ENCODE data around the gene ABLIM2.
"Not testable (repeated sequence)": the region's sequence is repeated elsewhere in the genome, so short reads cannot be mapped to it uniquely, and the experiment has no call there.

ABLIM2 gene

DNA sequence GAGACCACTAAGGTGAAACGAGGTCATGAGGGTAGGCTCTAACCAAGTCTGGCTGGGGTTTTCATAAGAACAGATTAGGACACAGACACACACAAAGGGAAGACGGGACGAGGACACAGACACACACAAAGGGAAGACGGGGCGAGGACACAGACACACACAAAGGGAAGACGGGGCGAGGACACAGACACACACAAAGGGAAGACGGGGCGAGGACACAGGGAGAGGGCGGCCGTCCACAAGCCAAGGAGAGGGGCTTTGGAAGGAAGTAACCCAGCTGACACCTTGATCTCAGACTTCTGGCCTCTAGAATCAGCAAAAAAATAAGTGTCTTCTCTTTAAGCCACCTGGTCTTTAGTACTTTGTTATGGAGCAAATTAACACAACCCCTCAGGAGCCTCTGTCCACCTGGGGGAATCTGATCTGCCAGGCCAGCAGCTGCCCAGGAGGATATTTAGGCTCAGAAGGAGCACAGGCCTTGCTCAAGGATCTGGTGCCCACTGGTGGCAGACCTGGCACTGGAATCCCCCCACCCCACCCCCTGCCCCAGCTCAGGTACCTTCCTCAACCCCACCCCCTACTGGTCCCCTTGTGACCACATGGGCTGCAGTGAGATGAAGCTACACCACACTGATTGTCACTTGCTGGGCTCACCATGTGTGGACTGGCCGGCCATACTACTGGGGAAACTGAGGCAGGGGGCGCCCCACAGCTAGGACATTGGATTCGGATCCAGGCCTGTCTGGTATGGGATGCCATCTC lies 2.8 kb downstream of the ABLIM2 start:
- no peak for DNase-seq

DNA sequence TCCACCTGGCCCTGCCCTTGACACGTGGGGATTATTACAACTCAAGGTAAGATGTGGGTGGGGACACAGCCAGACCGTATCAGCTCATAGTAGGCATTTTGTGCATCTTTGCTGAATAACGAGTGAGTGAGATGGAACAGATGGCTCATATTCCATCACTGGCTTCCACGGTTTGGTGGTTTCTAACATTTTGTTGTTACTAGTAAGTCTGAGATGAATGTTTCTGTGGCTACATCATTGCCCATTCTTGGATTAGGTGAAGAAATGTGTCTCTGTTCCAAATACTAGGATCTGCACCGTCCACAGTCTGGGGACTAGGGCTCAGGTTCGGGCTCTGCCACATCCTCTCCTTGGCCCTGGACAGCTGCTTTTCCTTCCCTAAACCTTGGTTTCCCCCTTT lies 3.6 kb downstream of the ABLIM2 start:
- peak; percentile 25 for DNase-seq

DNA sequence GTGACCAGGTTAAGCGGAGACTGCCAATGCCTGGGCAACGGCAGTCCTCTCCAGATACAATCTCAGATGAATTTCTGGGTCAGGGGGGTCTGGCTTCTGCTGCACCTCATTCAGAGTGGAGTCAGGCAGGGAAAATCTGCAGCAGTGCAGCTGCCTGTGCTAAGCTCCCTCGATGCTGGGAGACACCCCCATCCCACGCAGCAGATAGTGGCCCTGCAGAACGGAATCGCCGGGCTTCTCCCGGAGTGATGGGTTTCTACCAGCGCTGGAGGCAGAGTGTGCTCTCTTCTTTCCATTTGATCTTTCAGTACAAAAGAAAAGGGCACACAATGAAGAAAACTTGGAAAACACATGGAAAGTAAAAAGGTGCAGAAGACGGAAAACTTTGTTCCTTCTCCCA lies 5.2 kb downstream of the ABLIM2 start:
- DNase-seq, result no peak

DNA sequence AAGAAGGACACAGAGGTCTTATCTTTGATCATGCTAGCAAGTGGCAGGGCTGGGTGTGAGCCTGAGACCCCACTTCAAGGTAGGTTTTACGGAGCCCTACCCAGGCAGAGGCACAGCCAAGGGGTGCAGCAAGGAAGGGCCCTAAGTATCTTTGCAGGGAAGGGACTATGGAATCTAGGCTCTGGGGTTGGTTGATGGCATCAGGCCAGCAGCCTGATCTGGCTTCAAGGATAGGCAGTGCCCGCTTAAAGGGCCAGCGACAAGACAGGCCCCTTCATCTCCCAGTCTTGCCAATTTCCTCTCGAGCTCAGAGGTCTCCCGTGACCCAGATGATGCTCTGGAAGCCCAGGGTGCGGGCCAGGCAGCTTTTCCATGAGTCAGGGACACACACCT lies 5.8 kb downstream of the ABLIM2 start:
- DNase-seq, result no peak

DNA sequence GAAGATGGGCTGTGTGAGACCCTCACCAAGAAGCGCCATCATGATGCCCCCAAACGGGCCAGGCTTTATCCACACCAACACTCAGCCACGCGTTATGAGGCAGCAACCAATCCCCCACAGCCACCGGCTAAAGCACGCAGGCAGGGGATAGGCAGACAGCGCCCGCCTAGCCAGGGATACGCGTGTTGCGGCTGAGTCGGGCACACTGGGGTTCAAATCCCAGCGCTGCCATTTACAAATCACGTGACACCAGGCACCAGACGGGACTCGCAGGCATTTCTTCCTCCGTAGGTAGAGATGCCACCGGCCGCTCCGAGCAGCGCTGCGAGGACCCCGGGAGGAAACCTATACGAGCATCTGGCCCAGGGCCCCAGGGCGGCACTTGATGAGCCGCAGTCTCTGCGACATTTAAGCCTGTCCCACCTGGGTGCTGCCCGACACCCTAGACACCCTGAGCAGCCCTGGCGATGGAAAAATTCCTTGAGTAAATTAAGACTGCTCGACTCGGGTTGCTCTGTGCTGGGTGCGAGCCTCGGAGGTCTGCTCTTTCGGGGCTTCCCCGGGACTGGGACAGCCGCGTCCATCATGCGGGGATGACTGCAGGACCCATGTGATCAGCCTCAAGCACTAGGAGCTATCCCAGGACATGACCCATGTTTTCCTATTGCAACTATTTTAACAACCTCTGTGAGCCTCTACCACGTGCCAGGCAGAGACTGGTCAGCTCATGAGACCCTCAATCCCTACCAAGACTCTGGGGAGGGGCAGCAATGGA lies 6.3 kb downstream of the ABLIM2 start:
- no peak for DNase-seq

DNA sequence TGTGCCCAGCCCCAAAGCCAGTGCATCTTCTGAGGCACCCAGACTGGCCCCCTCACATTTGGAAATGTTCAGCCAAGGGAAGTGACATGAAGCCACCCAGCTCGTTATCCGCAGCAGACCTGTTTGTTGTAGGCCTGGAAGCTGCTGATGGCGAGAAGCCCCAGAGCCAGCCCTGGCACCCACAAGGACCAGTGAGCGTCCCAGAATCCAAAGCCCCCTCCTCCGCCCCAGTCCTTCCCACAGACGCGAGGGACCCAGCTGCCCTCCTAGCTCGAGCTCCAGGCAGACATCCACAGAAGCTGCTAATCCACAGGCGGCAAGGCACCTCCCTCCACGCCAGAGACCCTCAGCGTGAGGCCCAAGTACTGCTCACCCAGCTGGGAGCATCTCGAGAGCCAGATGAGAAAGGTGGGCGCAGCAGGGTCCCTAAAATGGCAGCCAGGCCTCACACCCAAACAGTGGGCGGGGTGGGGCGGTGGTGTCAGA lies 7.4 kb downstream of the ABLIM2 start:
- DNase-seq, result no peak

DNA sequence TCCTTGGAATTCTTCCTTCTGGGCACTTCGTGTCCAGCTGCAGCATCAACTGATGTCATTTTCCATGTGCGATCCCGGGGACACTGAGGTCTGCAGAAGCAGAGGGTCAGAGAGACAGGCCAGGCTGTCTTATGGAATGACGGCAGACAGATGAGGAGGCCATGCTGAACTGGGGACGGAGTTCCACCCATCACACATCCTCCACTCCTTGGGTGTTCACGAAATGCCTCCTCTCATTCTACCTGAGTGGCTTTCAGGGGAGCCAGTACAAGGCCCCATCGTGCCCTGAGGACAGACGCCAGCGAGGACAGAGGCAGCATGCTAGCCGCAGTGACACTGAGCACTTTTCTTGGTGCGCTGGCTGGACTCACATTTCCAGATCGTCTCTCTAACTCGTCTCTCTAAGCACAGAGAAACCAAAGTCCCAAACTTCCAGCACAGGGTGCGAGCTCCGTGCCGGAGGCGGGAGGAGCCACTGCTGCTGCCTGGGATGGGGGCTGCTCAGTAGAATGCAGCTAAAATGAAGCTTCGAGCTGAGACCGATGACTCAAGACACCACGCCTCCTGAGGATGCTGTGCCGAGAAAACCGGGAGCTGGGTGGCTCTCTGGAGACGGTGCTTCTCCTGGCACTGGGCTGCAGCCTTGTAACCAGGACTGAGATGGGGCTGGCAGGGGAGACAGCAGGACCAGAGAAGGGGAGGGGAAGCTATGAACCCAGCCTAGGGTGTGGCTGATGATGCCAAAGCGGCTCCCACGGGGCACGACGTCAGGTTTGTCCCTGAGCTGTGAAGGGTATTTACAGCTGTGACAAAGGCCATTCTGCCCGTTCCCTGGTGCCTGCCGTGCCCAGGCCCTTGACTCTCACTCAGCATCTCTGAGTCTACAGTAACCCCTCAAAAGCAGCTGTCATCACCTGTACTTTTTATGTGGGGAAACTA lies 8.2 kb downstream of the ABLIM2 start:
- DNase-seq, result no peak

DNA sequence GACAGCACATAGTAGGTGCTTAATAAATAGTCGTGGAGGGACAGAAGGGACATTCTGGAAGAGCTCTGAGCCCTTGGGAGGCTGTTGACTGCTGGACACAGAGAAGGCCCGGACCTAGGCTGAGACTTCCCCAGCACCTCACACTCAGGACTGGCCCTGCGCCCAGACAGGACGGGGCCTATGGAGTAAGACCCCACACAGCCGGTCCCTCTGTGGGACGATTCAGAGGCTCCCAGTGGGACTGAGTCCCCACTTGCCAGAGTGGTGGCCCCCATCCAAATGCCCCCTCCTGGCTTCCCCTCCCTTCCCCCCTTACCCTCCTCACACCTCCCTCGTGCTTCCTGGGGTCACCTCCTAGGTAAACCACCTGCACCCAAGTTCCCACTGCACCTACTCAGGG lies 8.9 kb downstream of the ABLIM2 start:
- DNase-seq, result no peak

DNA sequence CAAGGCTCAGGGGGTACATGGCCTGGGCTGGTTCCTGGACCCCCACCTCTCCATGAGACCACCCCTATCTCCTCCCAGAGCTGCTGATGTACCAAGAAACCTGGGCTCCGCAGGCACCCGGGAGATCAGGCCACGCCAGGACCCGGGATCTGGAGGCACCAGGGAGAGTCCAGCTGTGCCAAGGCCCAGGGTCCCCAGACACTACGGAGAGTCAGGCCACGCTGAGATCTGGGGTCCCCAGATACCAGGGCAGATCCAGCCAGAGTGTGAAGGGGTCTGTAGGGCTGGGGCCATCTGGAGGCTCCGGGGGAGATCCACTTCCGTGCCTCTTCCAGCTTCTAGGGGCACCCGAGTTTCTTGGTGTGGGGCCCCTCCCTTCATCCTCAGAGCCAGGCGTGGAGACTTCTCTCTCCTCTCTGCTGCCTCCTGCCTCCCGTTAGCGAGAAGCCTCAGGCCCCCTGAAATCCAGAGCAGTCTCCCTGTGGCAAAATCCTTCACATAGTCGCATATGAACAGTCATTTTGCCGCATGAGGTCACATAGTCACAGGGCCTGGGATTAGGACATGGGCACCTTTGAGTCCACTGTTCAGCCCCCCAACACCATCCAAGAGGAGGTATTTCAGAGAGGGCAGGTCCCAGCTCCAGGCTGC lies 9.7 kb downstream of the ABLIM2 start:
- DNase-seq, result no peak

DNA sequence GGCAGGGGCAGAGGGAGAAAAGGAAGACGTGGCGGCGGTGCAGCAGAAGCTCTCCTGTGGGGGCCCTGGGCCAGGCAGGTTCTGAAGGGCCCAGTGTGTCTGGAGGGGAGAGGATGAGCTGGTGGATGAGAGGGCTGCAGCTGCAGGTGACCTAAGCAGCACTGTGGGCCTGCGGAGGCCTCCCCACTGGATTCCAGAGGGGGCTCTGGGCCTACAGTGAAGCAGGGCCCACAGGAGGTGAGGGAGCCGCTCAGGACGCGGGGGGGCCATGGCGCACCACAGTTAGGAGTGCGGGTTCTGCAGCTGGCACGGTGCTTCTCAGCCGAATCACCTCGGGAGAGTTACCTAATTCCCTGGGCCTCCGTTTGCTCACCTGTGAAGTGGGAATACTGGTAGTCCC lies 10.5 kb downstream of the ABLIM2 start:
- no peak for DNase-seq

DNA sequence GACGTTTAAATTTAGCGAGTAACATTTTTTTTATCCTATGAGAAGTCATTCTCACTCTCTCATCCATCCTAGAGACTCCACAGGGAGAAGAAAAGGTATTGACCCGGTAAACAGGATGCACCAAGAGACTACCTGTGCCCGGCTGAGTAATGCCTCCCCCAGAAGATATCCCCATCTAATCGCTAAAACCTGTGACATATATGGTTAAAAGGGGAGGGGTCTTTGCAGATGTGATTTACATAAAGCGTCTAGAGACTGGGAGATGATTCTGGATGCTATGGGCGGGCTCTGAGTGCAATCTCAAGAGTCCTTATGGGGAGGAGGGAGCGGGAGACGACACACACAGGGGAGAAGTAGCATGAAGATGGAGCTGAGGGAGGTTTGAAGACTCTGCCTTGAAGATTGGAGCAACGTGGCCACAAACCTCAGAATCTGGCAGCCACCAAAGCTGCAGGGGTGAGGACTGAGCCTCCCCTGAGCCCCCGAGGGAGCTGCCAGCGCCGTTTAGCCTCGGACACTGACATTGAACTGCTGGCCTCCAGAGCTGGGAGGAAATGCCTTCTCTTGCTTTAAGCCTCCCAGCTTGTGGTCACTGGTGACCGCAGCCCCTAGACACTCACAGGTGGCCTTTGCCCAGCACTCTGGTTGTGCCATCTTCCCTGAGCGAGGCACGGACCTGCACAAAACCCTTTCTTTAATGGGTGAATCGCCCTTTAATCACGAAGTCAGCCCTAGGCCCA lies 11.2 kb downstream of the ABLIM2 start:
- no peak for DNase-seq

DNA sequence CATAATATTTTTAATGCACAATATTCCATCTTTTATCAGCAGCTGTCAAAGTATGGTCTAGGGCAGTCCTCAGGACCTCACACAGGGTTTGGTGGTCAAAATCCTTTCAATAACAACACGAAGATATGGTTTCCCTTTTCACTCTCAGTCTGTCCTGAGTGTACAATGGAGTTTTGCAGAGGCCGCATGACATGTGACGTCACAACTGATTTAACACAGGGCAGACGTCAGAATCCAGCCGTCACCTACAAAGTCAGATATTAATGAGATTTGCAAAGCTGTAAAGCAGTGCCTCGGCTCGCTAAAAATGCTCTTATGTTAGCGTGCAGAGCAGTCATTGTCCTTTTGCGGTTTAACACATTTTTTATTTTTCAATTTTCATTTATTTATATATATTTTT lies 12.5 kb downstream of the ABLIM2 start:
- DNase-seq, result no peak

DNA sequence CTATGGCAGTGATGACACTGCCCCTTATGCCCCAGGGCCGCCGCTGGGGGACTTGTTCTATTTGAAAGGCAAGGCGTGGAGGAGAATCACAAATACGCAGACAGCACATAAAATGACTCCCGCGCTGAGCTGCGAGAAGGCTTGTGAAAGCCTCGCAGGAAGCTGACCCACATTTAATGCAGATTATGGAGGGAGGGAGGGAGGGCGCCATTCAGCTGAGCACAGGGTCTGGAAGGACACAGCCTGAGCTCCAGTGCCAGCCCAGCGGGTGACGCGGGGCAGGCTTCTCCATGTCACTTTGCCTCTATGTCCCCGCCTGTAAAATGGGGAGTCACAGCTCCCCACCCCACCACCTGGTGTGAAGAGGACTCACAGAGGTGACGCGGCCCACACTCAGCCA lies 14.3 kb downstream of the ABLIM2 start:
- DNase-seq, result no peak

DNA sequence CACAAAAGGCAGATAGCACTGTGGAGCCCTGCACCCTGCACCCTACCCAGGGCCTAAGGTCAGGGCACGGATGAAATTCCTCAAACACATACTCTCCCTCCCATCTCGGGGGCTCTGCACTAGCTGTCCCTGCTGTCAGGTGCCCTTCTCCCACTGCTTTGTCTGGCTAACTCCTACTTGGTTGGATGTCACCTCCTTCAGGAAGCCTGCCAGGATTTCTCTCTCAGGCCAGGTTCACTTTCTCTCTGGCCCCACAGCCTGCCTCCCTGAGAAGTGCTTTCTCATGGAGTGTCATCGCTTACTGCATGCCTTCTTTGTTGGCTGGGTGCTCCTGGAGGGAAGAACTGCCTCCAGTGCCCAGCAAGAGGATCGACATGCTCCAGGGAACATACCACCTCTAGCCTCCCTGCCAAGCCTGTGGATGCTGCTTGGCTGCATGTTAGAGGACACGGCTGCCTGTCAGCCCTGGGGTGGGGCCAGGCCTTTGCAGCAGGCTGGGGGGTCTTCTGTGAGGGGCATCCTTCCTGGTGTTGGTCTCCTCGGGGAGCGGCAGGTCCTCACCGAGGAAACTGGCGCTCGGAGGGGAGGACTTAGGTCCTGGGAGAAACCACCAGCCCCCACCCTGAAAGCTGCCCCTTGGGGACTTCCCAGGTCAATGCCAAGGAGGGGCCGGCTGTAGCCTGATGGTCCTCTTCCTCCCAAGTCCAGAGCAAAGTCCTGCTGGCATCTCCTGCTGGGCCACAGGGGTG lies 15.0 kb downstream of the ABLIM2 start:
- DNase-seq, result no peak

DNA sequence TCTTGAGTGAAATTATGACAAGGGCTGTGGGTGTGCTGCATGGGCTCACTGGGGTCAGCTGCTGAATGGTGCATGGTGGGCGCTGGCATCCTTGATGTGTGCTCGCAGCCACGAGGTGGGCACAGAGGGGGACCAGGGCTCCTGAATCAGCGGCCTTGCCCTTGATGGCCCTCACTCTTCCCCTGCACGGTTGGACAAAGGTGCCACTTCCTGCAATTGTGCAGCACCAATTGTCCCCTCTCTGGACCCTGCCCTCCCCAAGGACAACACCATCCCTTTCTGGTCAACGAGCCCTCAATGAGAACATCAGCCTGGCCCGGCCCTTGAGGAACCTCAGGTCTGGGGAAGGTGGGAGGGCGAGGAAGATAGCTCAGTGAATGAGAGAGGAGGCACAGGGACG lies 16.1 kb downstream of the ABLIM2 start:
- DNase-seq, result no peak

DNA sequence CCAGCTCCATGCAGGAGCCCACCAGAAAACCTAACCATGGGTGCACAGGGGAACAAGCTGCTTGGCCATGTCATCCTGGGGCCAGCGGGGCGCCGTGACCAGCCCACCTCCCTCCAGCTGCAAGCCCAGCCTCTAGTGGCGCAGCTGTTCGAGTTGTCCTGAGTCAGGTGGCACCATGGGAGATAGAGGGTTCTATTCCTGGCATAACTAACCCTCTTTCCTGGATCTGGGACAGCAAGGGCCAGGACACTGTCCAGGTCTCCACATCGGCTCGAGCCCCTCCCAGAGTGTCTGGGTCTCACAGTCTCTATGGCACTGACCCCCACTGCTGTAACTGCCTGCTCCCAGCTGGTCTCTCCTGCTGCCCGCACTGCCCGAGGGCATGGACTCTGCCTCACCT lies 16.7 kb downstream of the ABLIM2 start:
- DNase-seq, result no peak

DNA sequence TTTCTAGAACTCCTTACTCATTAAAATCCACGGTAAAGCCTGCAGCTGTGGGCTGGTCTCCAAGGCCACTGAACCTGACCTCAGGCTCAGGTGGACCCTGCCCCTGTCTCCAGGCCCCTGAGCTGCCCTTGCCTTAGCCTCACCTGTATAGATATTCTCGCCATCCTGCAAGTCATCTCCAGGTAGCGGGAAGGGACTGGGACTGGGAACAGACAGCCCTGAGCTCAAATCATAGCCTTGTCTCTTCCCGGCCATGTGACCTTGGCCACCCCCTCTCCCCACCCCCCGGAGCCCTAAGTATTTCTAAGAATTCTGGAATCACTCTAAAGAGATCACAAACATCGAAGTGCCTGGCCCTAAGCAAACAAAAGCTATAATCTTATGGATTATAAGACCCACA lies 17.7 kb downstream of the ABLIM2 start:
- DNase-seq, result no peak

DNA sequence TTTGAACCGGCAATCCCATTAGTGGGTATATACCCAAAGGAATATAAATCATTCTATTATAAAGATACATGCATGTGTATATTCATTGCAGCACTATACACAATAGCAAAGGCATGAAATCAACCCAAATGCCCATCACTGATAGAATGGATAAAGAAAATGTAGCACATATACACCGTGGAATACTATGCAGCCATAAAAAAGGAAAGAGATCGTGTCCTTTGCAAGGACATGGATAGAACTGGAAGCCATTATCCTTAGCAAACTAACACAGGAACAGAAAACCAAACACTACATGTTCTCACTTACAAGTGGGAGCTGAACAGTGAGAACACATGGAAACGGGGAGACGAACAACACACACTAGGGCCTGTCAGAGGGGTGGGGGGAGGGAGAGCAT lies 18.9 kb downstream of the ABLIM2 start:
- not testable (repeated sequence) for DNase-seq

DNA sequence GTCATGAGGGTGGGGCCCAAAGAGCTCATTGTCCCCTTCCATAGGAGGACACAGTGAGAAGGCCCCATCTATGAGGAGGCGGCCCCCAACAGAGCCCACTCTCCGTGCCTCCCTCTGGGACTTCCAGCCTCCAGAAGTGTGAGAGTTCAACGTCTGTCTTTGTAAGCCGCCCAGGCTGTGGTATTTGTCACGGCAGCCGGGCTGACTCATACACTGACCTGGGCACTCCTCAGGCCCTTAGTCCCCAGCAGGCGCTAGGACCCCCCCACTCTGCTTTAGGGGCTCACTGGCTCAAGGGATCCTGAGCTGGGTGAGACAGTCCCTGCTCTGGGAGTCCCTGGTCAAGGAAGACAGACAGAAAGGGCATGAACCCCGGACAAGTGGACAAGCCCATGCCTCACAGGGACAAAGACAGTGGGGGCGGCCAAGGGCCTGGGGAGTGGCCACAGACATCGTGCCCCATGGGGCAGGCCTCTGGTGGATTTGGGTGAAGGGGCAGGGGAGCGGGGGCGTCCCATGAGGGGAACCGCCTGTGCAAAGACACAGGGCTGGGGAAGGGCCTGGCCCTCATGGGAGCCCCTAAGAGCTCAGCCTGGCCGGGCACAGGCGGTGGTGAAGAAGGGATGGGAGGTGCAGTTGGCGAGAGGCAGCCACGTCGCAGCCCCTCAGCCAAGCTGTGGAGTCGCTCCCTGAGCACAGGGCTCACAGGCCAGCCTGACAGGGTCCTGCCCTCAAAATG lies 21.5 kb downstream of the ABLIM2 start:
- DNase-seq, result no peak

DNA sequence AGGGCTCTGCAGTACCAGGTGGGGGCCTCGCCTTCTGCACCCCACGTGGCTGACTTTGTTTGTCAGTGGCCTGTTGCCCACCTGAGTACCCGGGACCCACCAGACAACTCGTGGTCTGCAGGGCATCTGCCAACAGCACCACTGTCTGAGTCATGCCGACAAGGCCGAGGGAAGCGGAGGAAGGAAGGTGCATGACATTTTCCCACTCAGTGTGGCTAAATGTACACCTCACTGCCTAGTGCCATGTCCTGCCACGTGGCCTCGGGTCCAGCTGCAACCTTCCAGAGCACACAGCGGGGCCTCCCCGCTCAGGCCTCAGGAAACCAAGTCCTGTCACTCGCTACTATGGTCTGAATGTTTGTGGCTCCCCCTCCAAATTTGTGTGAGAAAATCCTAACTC lies 22.1 kb downstream of the ABLIM2 start:
- no peak for DNase-seq

DNA sequence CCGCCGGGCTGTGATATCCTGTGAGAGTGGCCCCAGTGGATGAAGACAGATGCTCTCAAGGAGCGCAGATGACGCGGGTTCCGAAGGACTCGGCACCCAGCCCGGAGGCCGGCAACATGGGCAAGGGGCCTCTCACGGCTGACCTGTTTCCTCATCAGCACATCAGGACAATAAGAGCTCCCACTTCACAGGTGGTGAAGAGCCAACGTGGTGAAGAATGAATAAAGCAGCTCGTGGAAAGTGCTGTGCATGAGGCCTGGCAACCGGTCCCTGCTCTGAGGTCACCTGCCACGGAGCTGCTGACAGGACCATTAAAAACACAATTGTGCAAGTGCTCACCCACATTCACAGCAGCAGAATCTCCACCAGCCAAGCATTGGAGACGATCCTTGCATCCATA lies 22.9 kb downstream of the ABLIM2 start:
- DNase-seq, result no peak
